NT2/D1 (cell line): ENCODE data around the gene NEMP2.

Experiments
- SUZ12 ChIP-seq: IDR thresholded peaks from 2 replicates; pipeline ENCODE4 v1.6.1; 2011; ENCODE audit not compliant: insufficient read length, insufficient read depth; ENCODE audit errors: extremely low read depth
- YY1 ChIP-seq: IDR thresholded peaks from 2 replicates; pipeline ENCODE4 v1.6.1; 2011; ENCODE audit not compliant: insufficient read length, insufficient read depth

GRCh38 chr2:190582736-190583506 is 48.4 kb upstream of the NEMP2 start:
- no peak for TF ChIP-seq SUZ12
- TF ChIP-seq YY1: no peak
